ENCODE results near the gene KLK15.

The KLK15 gene

GRCh38 chr19:50833117-50833801 is at the start of gene KLK15:
TSS of gene KLK15 (minus strand) at chr19:50833574. CDS start at chr19:50831492, 2,082 bp downstream.
- DNase-seq, result no peak

- no peak for DNase-seq
Observed at GRCh38 chr19:50882188-50882587, 48.8 kb upstream of the KLK15 start.

GRCh38 chr19:50880241-50880640 is 46.9 kb upstream of the KLK15 start:
- no peak for DNase-seq

GRCh38 chr19:50878851-50879250 is 45.5 kb upstream of the KLK15 start:
- DNase-seq, result no peak

GRCh38 chr19:50877338-50877737 is 44.0 kb upstream of the KLK15 start:
- DNase-seq, result no peak

GRCh38 chr19:50876456-50876855 is 43.1 kb upstream of the KLK15 start:
- DNase-seq, result no peak

- DNase-seq, result no peak
Observed at GRCh38 chr19:50875795-50876422, 42.5 kb upstream of the KLK15 start.

- DNase-seq, result no peak
Observed at GRCh38 chr19:50874211-50874610, 40.8 kb upstream of the KLK15 start.

GRCh38 chr19:50873056-50873455 is 39.7 kb upstream of the KLK15 start, which contains the start of gene KLK2:
TSS of gene KLK2 (plus strand) at chr19:50873439. CDS start at chr19:50873474, 35 bp downstream.
- no peak for DNase-seq

GRCh38 chr19:50870417-50871089 is 37.2 kb upstream of the KLK15 start:
- no peak for DNase-seq

- no peak for DNase-seq
Observed at GRCh38 chr19:50869479-50869878, 36.1 kb upstream of the KLK15 start.

- DNase-seq, result no peak
Observed at GRCh38 chr19:50861496-50862286, 28.3 kb upstream of the KLK15 start.

- DNase-seq, result no peak
Observed at GRCh38 chr19:50861010-50861409, 27.6 kb upstream of the KLK15 start.

- no peak for DNase-seq
Observed at GRCh38 chr19:50859849-50860248, 26.5 kb upstream of the KLK15 start.

GRCh38 chr19:50858886-50859285 is 25.5 kb upstream of the KLK15 start:
- DNase-seq, result no peak

GRCh38 chr19:50857366-50857765 is 24.0 kb upstream of the KLK15 start:
- no peak for DNase-seq

- DNase-seq, result no peak
Observed at GRCh38 chr19:50854636-50855410, 21.4 kb upstream of the KLK15 start, which contains the start of gene KLK3. TSS of gene KLK3 (plus strand) at chr19:50854915. CDS start at chr19:50854956, 41 bp downstream.

GRCh38 chr19:50851620-50852019 is 18.2 kb upstream of the KLK15 start:
- DNase-seq, result no peak

- DNase-seq, result no peak
Observed at GRCh38 chr19:50850738-50851137, 17.4 kb upstream of the KLK15 start.

GRCh38 chr19:50844296-50844935 is 11.0 kb upstream of the KLK15 start:
- DNase-seq, result no peak

- DNase-seq, result no peak
Observed at GRCh38 chr19:50843701-50844221, 10.4 kb upstream of the KLK15 start.

- no peak for DNase-seq
Observed at GRCh38 chr19:50843205-50843604, 9.8 kb upstream of the KLK15 start.
